HCT116 (cell line): Measurements from ENCODE around the gene HSD3B2.

Source experiments
- CTCF ChIP-seq, 3 experiments: fragments of 200-600 bp in 1 of 3; sonication (generic) in 1 of 3; IDR thresholded peaks in 2 of 3; conservative IDR thresholded peaks in 1 of 3; 2 replicates each; pipeline ENCODE4 v1.5.1; 2012 to 2017; ENCODE audit warnings: low read depth in 2 of 3, low read length in 2 of 3, antibody characterized with exemption in 1 of 3, borderline replicate concordance in 1 of 3, control low read depth in 1 of 3, mild to moderate bottlenecking in 1 of 3, mixed read lengths in 1 of 3, mixed run types in 1 of 3, moderate library complexity in 1 of 3; ENCODE audit not compliant: insufficient read depth in 1 of 3
- POLR2A ChIP-seq: IDR thresholded peaks from 2 replicates; pipeline ENCODE4 v1.7.0; 2011; ENCODE audit warnings: borderline replicate concordance; ENCODE audit not compliant: insufficient read depth, insufficient read length; ENCODE audit errors: extremely low read depth
- POLR2AphosphoS5 ChIP-seq: IDR thresholded peaks from 2 replicates; pipeline ENCODE4 v1.6.1; 2011; ENCODE audit warnings: mild to moderate bottlenecking, low read depth, low read length, moderate library complexity
- RAD21 ChIP-seq: IDR thresholded peaks from 2 replicates; pipeline ENCODE4 v1.6.1; 2012; ENCODE audit warnings: low read depth, mild to moderate bottlenecking

- TF ChIP-seq RAD21 (no peak), CTCF (IDR thresholded peaks at IDR 0.05 in 2 of 3, conservative IDR thresholded peaks at IDR 0.05 in 1 of 3; ENCODE audit: borderline replicate concordance in 1 of 3, insufficient read depth in 1 of 3, low read depth in 2 of 3, low read length in 2 of 3) (no peak), POLR2AphosphoS5 (no peak), POLR2A (no peak)
Observed at GRCh38 chr1:119390526-119390925, 24.4 kb upstream of the HSD3B2 start.
